ENCODE data around the gene CCL25. TPM values are rescaled to one million over a fixed set of nuclear protein-coding genes. Genes with fewer than 3 reads are reported as not detected.

The CCL25 gene
- total RNA-seq, 1 experiment from 2014 or later, result not detected

Other genes with a start within 250 kb of the CCL25 start
- 21.4 and 31.0 TPM in 2 replicates for gene EVI5L, start 222.5 kb upstream of the CCL25 start, total RNA-seq (2014; rRNA removed; shearing (Covaris generic); ENCODE audit: low replicate concordance)
- not detected in 2 replicates for gene PRR36, start 178.4 kb upstream of the CCL25 start, total RNA-seq (2014; rRNA removed; shearing (Covaris generic); ENCODE audit: low replicate concordance)
- gene LRRC8E, start 164.2 kb upstream of the CCL25 start, total RNA-seq (2014; rRNA removed; shearing (Covaris generic); ENCODE audit: low replicate concordance), result 11.9 and 20.1 TPM in 2 replicates
- gene MAP2K7, start 148.9 kb upstream of the CCL25 start, total RNA-seq (2014; rRNA removed; shearing (Covaris generic); ENCODE audit: low replicate concordance), result 21.2 and 38.6 TPM in 2 replicates
- gene TGFBR3L, start 137.9 kb upstream of the CCL25 start, total RNA-seq (2014; rRNA removed; shearing (Covaris generic); ENCODE audit: low replicate concordance), result 0.46 TPM in 1 of 2 replicates, not detected in the other
- gene SNAPC2, start 132.4 kb upstream of the CCL25 start, total RNA-seq (2014; rRNA removed; shearing (Covaris generic); ENCODE audit: low replicate concordance), result 39.9 and 45.1 TPM in 2 replicates
- gene CTXN1, start 126.6 kb upstream of the CCL25 start, total RNA-seq (2014; rRNA removed; shearing (Covaris generic); ENCODE audit: low replicate concordance), result 8.5 and 16.2 TPM in 2 replicates
- gene TIMM44, start 109.1 kb upstream of the CCL25 start, total RNA-seq (2014; rRNA removed; shearing (Covaris generic); ENCODE audit: low replicate concordance), result 132 and 210 TPM in 2 replicates
- gene ELAVL1, start 47.1 kb upstream of the CCL25 start, total RNA-seq (2014; rRNA removed; shearing (Covaris generic); ENCODE audit: low replicate concordance), result 90.8 and 118 TPM in 2 replicates
- gene FBN3, start 96.8 kb downstream of the CCL25 start, total RNA-seq (2014; rRNA removed; shearing (Covaris generic); ENCODE audit: low replicate concordance), result not detected in 2 replicates
- 9.9 and 20.3 TPM in 2 replicates for gene CERS4, start 156.6 kb downstream of the CCL25 start, total RNA-seq (2014; rRNA removed; shearing (Covaris generic); ENCODE audit: low replicate concordance)

Measured in MG63 (cell line).